Hepatocyte (in vitro differentiated cells): ENCODE measurements around the gene SOSTDC1.

Source experiments
- CTCF ChIP-seq: fragments of 200-600 bp; sonication (generic); IDR thresholded peaks from 2 replicates; pipeline ENCODE4 v1.5.1; 2016; ENCODE audit warnings: antibody characterized with exemption, mild to moderate bottlenecking; ENCODE audit not compliant: poor library complexity
- EZH2phosphoT487 ChIP-seq: fragments of 200-600 bp; sonication (generic); IDR thresholded peaks from one replicate; pipeline ENCODE4 v1.6.1; 2018; ENCODE audit warnings: antibody characterized with exemption, mild to moderate bottlenecking, low read depth, moderate library complexity; ENCODE audit not compliant: unreplicated experiment, severe bottlenecking

DNA sequence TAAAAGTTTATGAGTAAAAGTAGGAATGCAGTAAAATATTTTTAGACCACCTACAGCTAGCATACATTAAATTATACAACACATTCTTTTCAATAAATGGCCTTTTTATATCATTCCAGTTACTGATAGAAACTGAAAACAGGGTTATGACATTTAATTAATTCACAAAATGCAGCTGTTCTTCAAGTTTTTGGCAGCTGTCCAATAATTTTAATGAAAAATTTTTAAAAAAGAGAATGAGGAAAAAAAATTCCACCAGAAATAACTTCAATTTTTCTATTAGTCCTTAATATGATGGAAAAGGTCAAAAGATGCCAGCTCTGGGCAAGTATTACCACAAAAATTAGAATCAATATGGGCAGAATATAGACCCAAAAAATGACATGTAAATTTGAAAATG is 49.2 kb upstream of the SOSTDC1 start:
- TF ChIP-seq CTCF: no peak
- TF ChIP-seq EZH2phosphoT487: no peak
